Upper lobe of left lung (tissue), 6 donors: ENCODE results near the gene CDC42EP1. TPM values are rescaled to one million over a fixed set of nuclear protein-coding genes. Genes with fewer than 3 reads are reported as not detected.
"Not testable (repeated sequence)": the region's sequence is repeated elsewhere in the genome, so short reads cannot be mapped to it uniquely, and the experiment has no call there.

Experiments
- ATAC-seq, 2 donors: fragments of 200-7000 bp; cut with Tn5 transposase; one replicate each; pipeline ENCODE4 v1.9.1; 2022; ENCODE audit warnings: mild to moderate bottlenecking in 2 of 2, moderate library complexity in 2 of 2; ENCODE audit not compliant: low FRiP score in 2 of 2
- DNase-seq, 2 donors: peaks; one replicate each; pipeline ENCODE4 v3.0.0-alpha.2; 2019 to 2020
- H3K27ac ChIP-seq, 4 donors: fragments of 200-600 bp; sonication (generic); one replicate each; pipeline ENCODE4 v1.5.1; 2016 to 2019
- H3K27me3 ChIP-seq, 4 donors: fragments of 200-600 bp; sonication (generic); one replicate each; pipeline ENCODE4 v1.5.1; 2017 to 2019
- H3K36me3 ChIP-seq, 4 donors: fragments of 200-600 bp; sonication (generic); one replicate each; pipeline ENCODE4 v1.5.1; 2016 to 2019
- H3K4me1 ChIP-seq, 4 donors: fragments of 200-600 bp; sonication (generic); one replicate each; pipeline ENCODE4 v1.5.1; 2018 to 2019
- H3K4me3 ChIP-seq, 4 donors: fragments of 200-600 bp; sonication (generic); one replicate each; pipeline ENCODE4 v1.5.1; 2017 to 2019; ENCODE audit warnings: mild to moderate bottlenecking in 2 of 4, moderate library complexity in 1 of 4
- H3K9me3 ChIP-seq, 4 donors: fragments of 200-600 bp; sonication (generic); one replicate each; pipeline ENCODE4 v1.5.1; 2018 to 2019
- CTCF ChIP-seq, 6 experiments: fragments of 450-650 bp in 4 of 6; fragments of 200-600 bp in 2 of 6; sonication (generic) in 2 of 6; IDR thresholded peaks; one replicate each; pipeline ENCODE4 v1.5.1; 2016 to 2019; ENCODE audit warnings: antibody characterized with exemption in 6 of 6
- EP300 ChIP-seq, 4 donors: sonication (generic); formaldehyde crosslinking; IDR thresholded peaks; one replicate each; pipeline ENCODE4 v1.5.1; 2017; ENCODE audit warnings: antibody characterized with exemption in 4 of 4, control low read depth in 2 of 4
- POLR2A ChIP-seq, 4 donors: fragments of 450-650 bp; IDR thresholded peaks; one replicate each; pipeline ENCODE4 v1.5.1; 2016 to 2017; ENCODE audit warnings: antibody characterized with exemption in 4 of 4, mild to moderate bottlenecking in 2 of 4
- POLR2AphosphoS5 ChIP-seq, 2 donors: sonication (generic); formaldehyde crosslinking; IDR thresholded peaks; one replicate each; pipeline ENCODE4 v1.5.1; 2017; ENCODE audit warnings: antibody characterized with exemption in 2 of 2
- WGBS, 2 donors: methylation state at CpG; one replicate each; pipeline ENCODE4 v1.1.5; 2017 to 2018; 5-methylcytosine and 5-hydroxymethylcytosine counted together
- total RNA-seq, 6 donors: library from RNA; depleted of rRNA in 4 of 6; stranded (reverse); fragments of >200 nt in 4 of 6; gene quantifications; one replicate each; pipeline versions ENCODE4 v1.1.0 to v1.2.1, GENCODE V29; 2016 to 2021
- donor health status: DM: no; HTN: no; CAD: no; lungs with moderate emphysema.
- donor health status: DM: no; HTN: yes; CAD: no; lungs with severe emphysema.

CDC42EP1 gene
- total RNA-seq, 6 donors from 2014 or later: 38.8 to 81.7 (median 67.5) TPM

- H3K27me3 ChIP-seq: no peaks in the 10 kb centered on the region
- H3K27ac ChIP-seq: no peak overlapping the region
- H3K9me3 ChIP-seq: no peaks in the 10 kb centered on the region
- TF ChIP-seq EP300 (IDR thresholded peaks at IDR 0.05): no peak
- no peak for TF ChIP-seq POLR2A (IDR thresholded peaks at IDR 0.05)
- no peak for TF ChIP-seq CTCF (IDR thresholded peaks at IDR 0.05)
- TF ChIP-seq POLR2AphosphoS5 (IDR thresholded peaks at IDR 0.05): no peak
- peak; percentile 39 to 40 for ATAC-seq
- H3K4me1 ChIP-seq: peaks cover 6 to 14% (median 9%) of the 10 kb centered on the region in 4 donors
- no peak overlapping the region for H3K4me3 ChIP-seq
- H3K36me3 ChIP-seq: no peaks in the 10 kb centered on the region
- WGBS, 2 donors: 30 to 44% methylated on average over 9 of the region's 9 CpGs
- no peak for DNase-seq
Measured at GRCh38 chr22:37533995-37534394, 26.3 kb upstream of the CDC42EP1 start.

- H3K27me3 ChIP-seq: no peaks in the 10 kb centered on the region
- H3K27ac ChIP-seq: no peak overlapping the region
- H3K4me3 ChIP-seq: no peak overlapping the region
- H3K36me3 ChIP-seq: no peaks in the 10 kb centered on the region
- DNase-seq (no peak), ATAC-seq (no peak)
- no peak for TF ChIP-seq POLR2AphosphoS5 (IDR thresholded peaks at IDR 0.05)
- TF ChIP-seq EP300 (IDR thresholded peaks at IDR 0.05): no peak
- TF ChIP-seq POLR2A (IDR thresholded peaks at IDR 0.05): no peak
- no peak for TF ChIP-seq CTCF (IDR thresholded peaks at IDR 0.05)
- no peaks in the 10 kb centered on the region for H3K9me3 ChIP-seq
- peaks cover 10 to 16% (median 12%) of the 10 kb centered on the region in 4 donors for H3K4me1 ChIP-seq
- 88 to 95% methylated on average over 3 of the region's 3 CpGs for WGBS, 2 donors
Measured at GRCh38 chr22:37534445-37534844, 25.8 kb upstream of the CDC42EP1 start.

- H3K9me3 ChIP-seq: no peaks in the 10 kb centered on the region
- ATAC-seq (no peak), DNase-seq (no peak)
- TF ChIP-seq EP300 (IDR thresholded peaks at IDR 0.05) (no peak), CTCF (IDR thresholded peaks at IDR 0.05) (no peak), POLR2A (IDR thresholded peaks at IDR 0.05) (no peak), POLR2AphosphoS5 (IDR thresholded peaks at IDR 0.05) (no peak)
- no peak overlapping the region for H3K4me3 ChIP-seq
- no peaks in the 10 kb centered on the region for H3K27me3 ChIP-seq
- no peak overlapping the region for H3K27ac ChIP-seq
- no peaks in the 10 kb centered on the region for H3K36me3 ChIP-seq
- 87 to 96% methylated on average over 6 of the region's 6 CpGs for WGBS, 2 donors
- H3K4me1 ChIP-seq: peaks cover 10 to 16% (median 12%) of the 10 kb centered on the region in 4 donors
Measured at GRCh38 chr22:37535159-37535558, 25.1 kb upstream of the CDC42EP1 start.

- 10 to 28% methylated on average over 13 to 18 of the region's 20 CpGs for WGBS, 2 donors
- H3K9me3 ChIP-seq: no peaks in the 10 kb centered on the region
Measured at GRCh38 chr22:37538590-37539357, 21.5 kb upstream of the CDC42EP1 start.

GRCh38 chr22:37539790-37540189 lies 20.5 kb upstream of the CDC42EP1 start:
- H3K9me3 ChIP-seq, H3K27ac ChIP-seq, H3K36me3 ChIP-seq, DNase-seq, ATAC-seq, H3K4me3 ChIP-seq, H3K27me3 ChIP-seq: not testable (repeated sequence)
- H3K4me1 ChIP-seq: peaks cover 16 to 32% (median 19%) of the 10 kb centered on the region in 4 donors
- 91 to 92% methylated on average over 6 of the region's 6 CpGs for WGBS, 2 donors

More at GRCh38 chr22:37538590-37539357, 21.5 kb upstream of the CDC42EP1 start:
- H3K4me1 ChIP-seq: peaks cover 16 to 27% (median 20%) of the 10 kb centered on the region in 4 donors
- TF ChIP-seq CTCF (IDR thresholded peaks at IDR 0.05): peak; percentile 96 to 99 (median 98)
- TF ChIP-seq POLR2A (IDR thresholded peaks at IDR 0.05): no peak
- TF ChIP-seq EP300 (IDR thresholded peaks at IDR 0.05): no peak
- H3K27me3 ChIP-seq: no peaks in the 10 kb centered on the region
- DNase-seq: peak; percentile 92 to 97
- peak; percentile 97 to 99 for ATAC-seq
- no peaks in the 10 kb centered on the region for H3K36me3 ChIP-seq
- H3K27ac ChIP-seq: peak overlapping the region in 3 of 4 donors; percentile 28 to 61 (median 40)
- H3K4me3 ChIP-seq: peak overlapping the region in 1 of 4 donors; percentile 6

- WGBS, 2 donors: 95 to 99% methylated on average over 4 of the region's 4 CpGs
- peaks cover 41 to 58% (median 45%) of the 10 kb centered on the region in 4 donors for H3K4me1 ChIP-seq
- not testable (repeated sequence) for ATAC-seq
Measured at GRCh38 chr22:37542416-37542815, 17.9 kb upstream of the CDC42EP1 start.

More at GRCh38 chr22:37542416-37542815, 17.9 kb upstream of the CDC42EP1 start:
- not testable (repeated sequence) for H3K4me3 ChIP-seq, DNase-seq, H3K9me3 ChIP-seq, H3K27me3 ChIP-seq, H3K36me3 ChIP-seq
- peak overlapping the region; percentile 2 to 70 (median 50) for H3K27ac ChIP-seq
